Breast epithelium (tissue), 3 donors: ENCODE results near the gene NUDT9.

Experiments
- POLR2A ChIP-seq: fragments of 450-650 bp; IDR thresholded peaks from one replicate; pipeline ENCODE4 v1.6.1; 2016; ENCODE audit warnings: antibody characterized with exemption, mild to moderate bottlenecking, moderate library complexity
- TF ChIP-seq, protein P1 (sequence below), 3 donors: fragments of 450-650 bp; IDR thresholded peaks; one replicate each; pipeline ENCODE4 v1.5.1; 2016 to 2017; ENCODE audit warnings: antibody characterized with exemption in 3 of 3, mild to moderate bottlenecking in 3 of 3, moderate library complexity in 3 of 3

DNA sequence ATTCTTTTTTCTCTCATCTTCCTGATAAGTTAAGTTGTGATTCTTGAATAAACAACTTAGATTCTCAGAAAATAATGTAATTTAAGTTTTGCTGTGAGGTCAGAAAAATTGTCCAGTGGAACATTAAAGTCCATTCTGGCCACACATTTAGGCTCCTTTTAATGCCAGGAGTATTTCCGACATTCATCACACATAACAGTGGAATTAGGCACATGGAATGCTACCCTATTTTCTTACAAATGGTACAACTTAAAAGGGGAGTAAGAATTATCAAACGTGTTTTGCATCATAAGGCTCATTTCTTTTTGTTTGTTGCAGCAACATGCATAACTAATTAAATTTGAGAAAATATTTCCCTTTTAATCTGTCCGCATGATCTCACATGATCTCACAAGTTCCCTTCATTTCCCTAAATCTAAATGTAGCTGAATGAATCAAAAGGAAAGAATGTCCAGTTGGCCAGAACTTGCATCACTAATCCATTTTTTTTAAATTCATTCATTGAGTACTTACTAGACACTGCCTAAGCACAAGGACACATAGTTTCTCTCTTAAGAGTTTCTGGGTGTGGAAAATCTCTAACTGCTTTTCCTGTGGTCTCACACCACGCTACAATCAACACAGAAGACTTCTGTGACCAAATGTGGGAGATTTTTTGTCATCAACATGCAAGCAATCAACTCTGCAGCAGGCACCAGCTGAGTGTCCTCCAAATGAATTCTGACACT, 84.8 kb downstream of the NUDT9 start:
- TF ChIP-seq POLR2A: no peak
- TF ChIP-seq, protein P1, sequence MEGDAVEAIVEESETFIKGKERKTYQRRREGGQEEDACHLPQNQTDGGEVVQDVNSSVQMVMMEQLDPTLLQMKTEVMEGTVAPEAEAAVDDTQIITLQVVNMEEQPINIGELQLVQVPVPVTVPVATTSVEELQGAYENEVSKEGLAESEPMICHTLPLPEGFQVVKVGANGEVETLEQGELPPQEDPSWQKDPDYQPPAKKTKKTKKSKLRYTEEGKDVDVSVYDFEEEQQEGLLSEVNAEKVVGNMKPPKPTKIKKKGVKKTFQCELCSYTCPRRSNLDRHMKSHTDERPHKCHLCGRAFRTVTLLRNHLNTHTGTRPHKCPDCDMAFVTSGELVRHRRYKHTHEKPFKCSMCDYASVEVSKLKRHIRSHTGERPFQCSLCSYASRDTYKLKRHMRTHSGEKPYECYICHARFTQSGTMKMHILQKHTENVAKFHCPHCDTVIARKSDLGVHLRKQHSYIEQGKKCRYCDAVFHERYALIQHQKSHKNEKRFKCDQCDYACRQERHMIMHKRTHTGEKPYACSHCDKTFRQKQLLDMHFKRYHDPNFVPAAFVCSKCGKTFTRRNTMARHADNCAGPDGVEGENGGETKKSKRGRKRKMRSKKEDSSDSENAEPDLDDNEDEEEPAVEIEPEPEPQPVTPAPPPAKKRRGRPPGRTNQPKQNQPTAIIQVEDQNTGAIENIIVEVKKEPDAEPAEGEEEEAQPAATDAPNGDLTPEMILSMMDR (IDR thresholded peaks at IDR 0.05): no peak
